Heart left ventricle (tissue), 16 donors: ENCODE measurements around the gene MPPE1. TPM values are rescaled to one million over a fixed set of nuclear protein-coding genes. Genes with fewer than 3 reads are reported as not detected.
"Not testable (repeated sequence)": the region's sequence is repeated elsewhere in the genome, so short reads cannot be mapped to it uniquely, and the experiment has no call there.

Experiments
- ATAC-seq, 4 donors: fragments of 200-7000 bp; cut with Tn5 transposase; one replicate each; pipeline ENCODE4 v1.9.1; 2020 to 2022; ENCODE audit warnings: moderate library complexity in 4 of 4, mild to moderate bottlenecking in 3 of 4, moderate number of reproducible peaks in 1 of 4
- DNase-seq, 5 donors: peaks; one replicate each; pipeline ENCODE4 v3.0.0-alpha.2; 2020
- H3K27ac ChIP-seq, 12 donors: fragments of 200-600 bp; sonication (generic) in 4 of 12; one replicate each; pipeline versions ENCODE4 v1.5.0 to v1.8.0; 2016 to 2022; ENCODE audit warnings: mild to moderate bottlenecking in 2 of 12
- H3K27me3 ChIP-seq, 9 donors: fragments of 200-600 bp; sonication (generic) in 2 of 9; one replicate each; pipeline versions ENCODE4 v1.5.1 to v1.8.0; 2016 to 2022; ENCODE audit warnings: mild to moderate bottlenecking in 3 of 9
- H3K36me3 ChIP-seq, 9 donors: fragments of 200-600 bp; sonication (generic) in 2 of 9; one replicate each; pipeline versions ENCODE4 v1.5.0 to v1.8.0; 2018 to 2022; ENCODE audit warnings: mild to moderate bottlenecking in 2 of 9
- H3K4me1 ChIP-seq, 12 donors: fragments of 200-600 bp; sonication (generic) in 4 of 12; one replicate each; pipeline versions ENCODE4 v1.5.0 to v1.8.0; 2016 to 2022; ENCODE audit warnings: mild to moderate bottlenecking in 3 of 12
- H3K4me3 ChIP-seq, 12 donors: fragments of 200-600 bp; sonication (generic) in 4 of 12; one replicate each; pipeline versions ENCODE4 v1.5.0 to v1.8.0; 2017 to 2022; ENCODE audit warnings: mild to moderate bottlenecking in 9 of 12, moderate library complexity in 4 of 12
- H3K9me3 ChIP-seq, 12 donors: fragments of 200-600 bp; sonication (generic) in 4 of 12; one replicate each; pipeline versions ENCODE4 v1.5.0 to v1.8.0; 2016 to 2022; ENCODE audit warnings: mild to moderate bottlenecking in 1 of 12
- POLR2A ChIP-seq, 2 donors: fragments of 450-650 bp; IDR thresholded peaks; one replicate each; pipeline ENCODE4 v1.6.1; 2017; ENCODE audit warnings: antibody characterized with exemption in 2 of 2, mild to moderate bottlenecking in 2 of 2, moderate library complexity in 2 of 2
- WGBS, 4 donors: extraction: QIAGEN DNeasy Blood & Tissue Kit in 2 of 4; methylation state at CpG; one replicate each; pipeline versions ENCODE4 v1.1.5 to v1.1.7; 2013 to 2018; 5-methylcytosine and 5-hydroxymethylcytosine counted together
- intact Hi-C, 10 donors: fragments of 100-400 bp; cut with DNase I; formaldehyde crosslinking; loops; one replicate each; pipeline versions ENCODE4 v1.11.1 to v1.14.2; 2022
- polyA plus RNA-seq, 2 donors: library from polyadenylated mRNA; stranded (reverse); fragments of 200-250 nt; gene quantifications; one replicate each; pipeline ENCODE4 v1.2.3, GENCODE V29; 2013
- total RNA-seq, 9 donors: library from RNA; depleted of rRNA in 2 of 9; stranded (reverse); fragments of >200 nt in 2 of 9; fragmentation: NEBNext Ultra II Directional in 3 of 9; extraction: Animal tissue kit (Norgen Biotek cat#: 25700) in 3 of 9; gene quantifications; one replicate each; pipeline versions ENCODE4 v1.1.0 to v1.2.4, GENCODE V29; 2016 to 2023
- TF ChIP-seq, protein P1 (sequence below), 12 donors: fragments of 200-600 bp; sonication (generic) in 4 of 12; IDR thresholded peaks; one replicate each; pipeline versions ENCODE4 v1.5.0 to v1.8.0; 2018 to 2022; ENCODE audit warnings: antibody characterized with exemption in 12 of 12, mild to moderate bottlenecking in 5 of 12
- donor health status: ischemic (EF 13 %, LVEDD 7.1; RV severe dilation, severe dysfunction).
- donor health status: healthy with polysubstance abuse.
- donor health status: DM: no; HTN: yes; CAD: no.
- donor health status: DM: no; HTN: no; CAD: no.
- donor health status: ischemic (EF 25% LVEDD 6.9; RV normal size, moderate dysfunction).
- donor health status: ischemic (EF 25% LVEDD 5.7; RV mildly dilated, moderate dysfunction).
- donor health status: healthy.
- donor health status: DM: yes; HTN: yes; CAD: no.
- donor health status: ischemic (EF 35%, LVEDD 5.7; RV mildly dilated, moderate dysfunction).
- donor health status: nonischemic (EF 11% LVEDD 7.7; RV severe dilation, severe dysfunction).
- donor health status: DM: yes; HTN: yes; CAD: no.
- donor health status: PGD.
- donor health status: ischemic (EF 29% LVEDD 5.4; RV normal size, mild dysfunction).
- donor health status: nonischemic (EF 23%, LVEDD 6.1; RV moderate dilation, normal function).

Gene MPPE1
- total and polyA plus RNA-seq, 11 donors = 17.8 to 45.5 (median 29.6) TPM

DNA sequence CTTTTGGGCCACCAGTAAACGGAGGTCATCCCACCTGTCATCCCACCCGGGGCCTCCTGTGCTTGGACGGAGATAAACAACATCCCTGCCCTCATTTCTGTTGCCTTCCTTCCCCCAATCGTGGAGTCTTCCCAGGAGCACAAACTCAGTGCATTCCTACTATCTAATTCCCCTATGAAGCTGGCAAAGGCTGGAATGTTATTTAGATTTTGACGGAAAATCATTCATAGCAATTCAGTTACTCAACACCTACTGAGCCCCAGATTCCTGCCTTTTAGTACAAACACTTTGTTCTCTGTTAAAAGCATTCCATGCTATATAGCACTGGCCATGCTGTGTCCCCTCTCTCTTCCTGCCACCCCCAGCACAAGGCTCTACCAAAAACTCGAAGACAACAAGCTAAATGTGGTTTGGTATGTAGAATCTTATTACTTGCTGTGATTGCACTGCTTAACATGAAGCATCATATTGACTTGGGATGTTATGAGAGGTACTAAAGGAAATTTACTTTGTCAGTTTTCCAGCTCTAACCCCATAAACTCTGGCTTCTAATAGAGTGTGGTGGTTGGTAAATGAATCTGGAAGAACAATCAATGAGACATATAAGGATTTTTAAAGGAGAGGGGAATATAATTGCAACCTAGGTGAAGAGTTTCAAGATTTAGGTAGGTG lies 40.9 kb upstream of the MPPE1 start:
- peaks cover 0 to 22% (median 13%) of the 10 kb centered on the region in 12 donors for H3K4me1 ChIP-seq
- intact Hi-C loops = loop anchor here in 4 of 10 donors (2.0 to 5.0 kb wide), 2 partner anchors 32 to 33 kb away; partner anchors contain the start of gene IMPA2 (in 4 of the 4)

DNA sequence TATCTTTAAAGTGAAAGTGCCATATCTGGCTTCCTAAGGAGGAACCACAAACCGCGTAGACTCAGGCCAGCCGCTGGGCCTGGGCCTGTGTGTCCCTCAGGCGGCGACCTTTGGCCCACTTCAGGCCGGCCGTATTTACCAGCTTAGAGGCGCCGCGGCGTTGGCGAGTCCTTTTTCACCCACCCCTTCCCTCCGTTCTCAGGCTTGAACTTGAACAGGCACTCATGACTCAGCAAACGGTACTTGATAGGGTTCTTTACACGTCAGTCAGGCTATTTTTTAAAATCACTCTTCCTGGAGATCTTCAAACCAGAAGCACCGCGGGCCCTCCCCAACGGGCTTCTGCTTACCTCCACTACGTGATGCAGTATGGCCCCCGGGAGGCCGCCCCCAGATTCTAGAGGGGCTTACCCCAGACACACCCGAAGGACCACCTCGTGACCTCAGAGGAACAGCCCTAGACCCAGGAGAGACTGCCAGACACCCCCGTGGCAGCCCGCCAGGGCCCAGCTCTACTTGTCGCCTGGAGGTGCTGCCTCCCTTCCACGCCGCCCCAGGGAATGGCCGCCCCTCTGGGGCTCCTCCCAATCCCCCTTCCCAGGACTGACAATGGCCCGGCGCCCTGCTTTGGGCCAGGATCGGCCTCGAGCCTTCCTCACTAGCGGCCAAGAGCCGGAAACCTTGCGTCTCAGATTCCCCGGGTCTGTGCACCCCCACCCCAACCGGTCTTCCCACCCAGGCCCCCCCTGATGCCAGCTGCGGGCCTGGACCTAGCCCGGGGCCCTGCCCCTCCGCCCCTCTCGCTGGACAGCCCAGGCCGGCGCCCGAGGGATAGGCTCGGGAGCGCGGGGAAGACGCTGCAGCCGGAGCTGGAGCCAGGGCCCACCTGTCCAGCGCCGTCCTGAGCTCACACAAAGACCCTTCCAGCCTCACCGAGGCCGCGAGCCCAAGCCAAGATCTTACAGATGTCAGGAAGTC lies 39.4 kb upstream of the MPPE1 start:
- ATAC-seq = peak; percentile 98 to 99 (median 98)
- intact Hi-C loops = loop anchor here in 9 of 10 donors (1.0 to 5.0 kb wide), 5 partner anchors 33 to 96 kb away; partner anchors contain the start of genes IMPA2 (in 7 of the 9), CHMP1B (in 1 of the 9) and MPPE1 (in 1 of the 9)
- peak in 1 of 2 donors; percentile 86 for TF ChIP-seq POLR2A (IDR thresholded peaks at IDR 0.05)
- TF ChIP-seq, protein P1, sequence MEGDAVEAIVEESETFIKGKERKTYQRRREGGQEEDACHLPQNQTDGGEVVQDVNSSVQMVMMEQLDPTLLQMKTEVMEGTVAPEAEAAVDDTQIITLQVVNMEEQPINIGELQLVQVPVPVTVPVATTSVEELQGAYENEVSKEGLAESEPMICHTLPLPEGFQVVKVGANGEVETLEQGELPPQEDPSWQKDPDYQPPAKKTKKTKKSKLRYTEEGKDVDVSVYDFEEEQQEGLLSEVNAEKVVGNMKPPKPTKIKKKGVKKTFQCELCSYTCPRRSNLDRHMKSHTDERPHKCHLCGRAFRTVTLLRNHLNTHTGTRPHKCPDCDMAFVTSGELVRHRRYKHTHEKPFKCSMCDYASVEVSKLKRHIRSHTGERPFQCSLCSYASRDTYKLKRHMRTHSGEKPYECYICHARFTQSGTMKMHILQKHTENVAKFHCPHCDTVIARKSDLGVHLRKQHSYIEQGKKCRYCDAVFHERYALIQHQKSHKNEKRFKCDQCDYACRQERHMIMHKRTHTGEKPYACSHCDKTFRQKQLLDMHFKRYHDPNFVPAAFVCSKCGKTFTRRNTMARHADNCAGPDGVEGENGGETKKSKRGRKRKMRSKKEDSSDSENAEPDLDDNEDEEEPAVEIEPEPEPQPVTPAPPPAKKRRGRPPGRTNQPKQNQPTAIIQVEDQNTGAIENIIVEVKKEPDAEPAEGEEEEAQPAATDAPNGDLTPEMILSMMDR (IDR thresholded peaks at IDR 0.05) = peak in 2 of 12 donors; percentile 5 to 15
- DNase-seq = peak; percentile 93 to 97 (median 95)
- Histone ChIP-seq H3K27me3 (no peaks in the 10 kb centered on the region), H3K27ac (peak overlapping the region; percentile 88 to 100 (median 96)), H3K4me1 (peaks cover 0 to 22% (median 13%) of the 10 kb centered on the region in 12 donors), H3K9me3 (no peaks in the 10 kb centered on the region), H3K4me3 (peak overlapping the region; percentile 4 to 86 (median 65)), H3K36me3 (no peaks in the 10 kb centered on the region)
- 1 to 6% (median 3%) methylated on average over 39 to 55 of the region's 55 CpGs for WGBS, 4 donors

More for the DNA sequence above, 40.9 kb upstream of the MPPE1 start:
- no peaks in the 10 kb centered on the region for H3K36me3 ChIP-seq
- 74 to 82% (median 77%) methylated on average over 6 of the region's 6 CpGs for whole genome bisulfite sequencing, 4 donors
- ATAC-seq (no peak), DNase-seq (no peak)
- H3K9me3 ChIP-seq = no peaks in the 10 kb centered on the region
- peak overlapping the region in 1 of 12 donors; percentile 95 for H3K27ac ChIP-seq
- no peak overlapping the region for H3K4me3 ChIP-seq
- H3K27me3 ChIP-seq = no peaks in the 10 kb centered on the region
- TF ChIP-seq POLR2A (IDR thresholded peaks at IDR 0.05) = no peak
- TF ChIP-seq, protein P1 (IDR thresholded peaks at IDR 0.05) = no peak

DNA sequence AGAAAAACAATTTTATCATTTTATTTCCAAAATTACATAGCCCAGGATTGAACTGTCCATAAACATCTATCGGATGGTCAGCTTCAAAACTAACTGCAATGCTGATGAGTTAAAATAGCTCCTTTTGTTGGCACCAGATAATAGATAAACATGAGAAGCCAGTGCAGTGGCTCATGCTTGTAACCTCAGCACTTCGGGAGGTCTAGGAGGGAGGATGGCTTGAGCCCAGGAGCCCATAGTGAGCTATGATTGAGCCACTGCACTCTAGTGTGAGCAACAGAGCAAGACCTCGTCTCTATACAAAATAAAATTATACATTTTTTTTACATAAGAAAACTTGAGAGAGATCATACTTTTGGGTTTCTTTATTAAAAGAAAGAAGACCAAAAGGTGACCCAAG lies 38.6 kb upstream of the MPPE1 start:
- no peak for TF ChIP-seq POLR2A (IDR thresholded peaks at IDR 0.05)
- TF ChIP-seq, protein P1 (IDR thresholded peaks at IDR 0.05) = no peak
- intact Hi-C loops = loop anchor here in 8 of 10 donors (1.0 to 5.0 kb wide), 5 partner anchors 34 to 95 kb away; partner anchors contain the start of genes IMPA2 (in 6 of the 8), CHMP1B (in 1 of the 8) and MPPE1 (in 1 of the 8)
- Histone ChIP-seq H3K4me3 (peak overlapping the region in 11 of 12 donors; percentile 47 to 86 (median 65)), H3K36me3 (no peaks in the 10 kb centered on the region), H3K4me1 (peaks cover 0 to 22% (median 13%) of the 10 kb centered on the region in 12 donors), H3K27me3 (no peaks in the 10 kb centered on the region), H3K9me3 (no peaks in the 10 kb centered on the region), H3K27ac (peak overlapping the region; percentile 88 to 100 (median 96))
- ATAC-seq = peak in 2 of 4 donors; percentile 29 to 52
- DNase-seq = peak in 1 of 5 donors; percentile 36
- 16 to 22% (median 19%) methylated on average over 3 of the region's 3 CpGs for WGBS, 4 donors

DNA sequence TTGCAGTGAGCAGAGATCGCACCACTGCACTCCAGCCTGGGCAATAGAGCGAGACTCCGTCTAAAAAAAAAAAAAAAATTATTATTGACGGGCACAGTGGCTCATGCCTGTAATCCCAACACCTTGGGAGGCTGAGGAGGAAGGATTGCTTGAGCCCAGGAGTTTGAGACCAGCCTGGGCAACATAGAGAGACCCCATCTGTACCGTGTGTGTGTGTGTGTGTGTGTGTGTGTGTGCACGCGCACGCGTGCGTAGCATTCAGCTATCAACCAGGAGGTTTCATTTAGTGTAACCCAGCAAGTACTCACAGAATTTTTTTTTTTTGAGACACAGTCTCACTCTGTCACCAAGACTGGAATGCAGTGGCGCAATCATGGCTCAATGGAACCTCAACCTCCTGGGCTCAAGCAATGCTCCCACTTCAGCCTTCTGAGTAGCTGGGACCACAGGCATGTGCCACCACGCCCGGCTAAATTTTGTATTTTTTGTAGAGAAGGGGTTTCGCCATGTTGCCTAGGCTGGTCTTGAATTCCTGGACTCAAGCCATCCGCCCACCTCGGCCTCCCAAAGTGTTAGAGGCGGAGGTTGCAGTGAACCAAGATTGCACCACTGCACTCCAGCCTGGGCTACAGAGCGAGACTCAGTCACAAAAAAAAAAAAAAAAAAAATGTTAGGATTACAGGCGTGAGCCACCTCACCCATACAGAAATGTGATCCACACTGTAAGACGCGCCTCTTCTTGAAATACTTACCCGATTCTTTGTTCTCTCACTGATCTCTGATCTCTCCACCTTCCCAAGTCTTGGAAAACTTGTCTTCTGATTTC lies 37.9 kb upstream of the MPPE1 start:
- not testable (repeated sequence) for H3K36me3 ChIP-seq, DNase-seq, H3K9me3 ChIP-seq, ATAC-seq, H3K27me3 ChIP-seq
- 88 to 94% (median 93%) methylated on average over 22 of the region's 22 CpGs for WGBS, 4 donors
- H3K27ac ChIP-seq = peak overlapping the region in 11 of 12 donors; percentile 88 to 100 (median 96)
- peaks cover 0 to 22% (median 13%) of the 10 kb centered on the region in 12 donors for H3K4me1 ChIP-seq
- intact Hi-C loops = loop anchor here in 7 of 10 donors (2.0 to 5.0 kb wide), 3 partner anchors 35 to 45 kb away; partner anchors contain the start of gene IMPA2 (in 6 of the 7)
- H3K4me3 ChIP-seq = peak overlapping the region in 2 of 12 donors; percentile 52 to 66
